HUDEP-2 (cell line): ENCODE results near the gene SCNN1A.
"Not testable (repeated sequence)": the region's sequence is repeated elsewhere in the genome, so short reads cannot be mapped to it uniquely, and the experiment has no call there.

Experiments
- DNase-seq, 76 experiments: peaks; one replicate each; lab custom pipeline; 2025; ENCODE audit not compliant: unreplicated experiment in 76 of 76; lab: John Stamatoyannopoulos, UW

The SCNN1A gene

DNA sequence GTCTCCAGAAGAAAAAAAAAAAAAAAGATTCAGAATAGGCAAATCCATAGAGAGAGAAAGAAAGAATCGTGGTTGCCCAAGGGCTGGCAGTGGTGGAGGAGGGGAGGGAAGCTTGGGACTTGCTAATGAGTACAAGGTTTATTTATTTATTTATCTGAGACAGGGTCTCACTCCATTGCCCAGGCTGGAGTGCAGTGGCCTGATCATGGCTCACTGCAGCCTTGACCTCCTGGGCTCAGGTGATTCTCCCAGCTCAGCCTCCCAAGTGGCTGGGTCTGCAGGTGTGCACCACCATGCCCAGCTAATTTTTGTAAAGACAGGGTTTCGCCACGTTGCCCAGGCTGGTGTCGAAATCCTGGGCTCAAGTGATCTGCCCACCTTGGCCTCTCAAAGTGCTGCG is 23.7 kb downstream of the SCNN1A start:
- DNase-seq = no peak

GRCh38 chr12:6347367-6348338 is 27.7 kb downstream of the SCNN1A start:
- no peak for DNase-seq

- DNase-seq = no peak
These were observed 28.4 kb downstream of the SCNN1A start for GRCh38 chr12:6346942-6347341.

- no peak for DNase-seq
These were observed 29.0 kb downstream of the SCNN1A start for GRCh38 chr12:6346235-6346832.

DNA sequence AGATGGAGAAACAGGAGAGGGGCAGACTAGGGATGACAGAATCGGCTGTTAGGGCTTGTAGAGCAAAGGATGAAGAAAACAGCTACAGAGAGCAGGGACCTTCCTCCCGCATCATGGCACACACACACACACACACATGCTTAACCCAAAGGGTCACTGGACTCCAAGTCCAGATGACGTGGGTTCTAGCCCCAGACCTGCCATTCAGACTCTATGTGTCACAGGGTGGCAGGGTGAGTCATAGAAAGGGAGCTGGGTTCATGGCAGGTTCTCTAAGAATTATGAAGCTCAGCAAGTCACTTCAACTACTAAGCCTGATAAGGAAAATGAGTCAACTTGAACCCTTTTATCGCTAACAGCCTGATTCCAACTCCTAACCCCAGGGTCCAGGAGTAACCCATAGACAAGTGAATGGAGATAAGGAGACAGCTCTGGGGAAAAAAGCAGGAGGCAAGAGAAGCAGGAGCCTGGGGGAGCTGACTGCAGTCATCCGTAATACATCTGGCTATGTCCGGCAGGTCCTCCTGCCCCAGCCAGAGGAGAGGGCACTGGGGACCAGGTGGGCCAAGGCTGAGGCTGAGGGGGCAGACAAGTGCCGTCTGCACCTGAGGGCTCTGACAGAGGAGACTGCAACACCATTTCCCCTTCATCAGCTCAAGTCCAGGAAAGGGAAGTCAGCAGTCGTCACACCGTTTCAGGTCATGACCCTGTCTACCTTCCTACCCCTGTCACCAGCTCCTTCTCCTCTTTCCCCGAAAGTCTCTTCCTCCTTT is 29.9 kb downstream of the SCNN1A start:
- peak in 66 of 76 experiments; percentile 16 to 88 (median 62) for DNase-seq

GRCh38 chr12:6344101-6344660 is 31.2 kb downstream of the SCNN1A start:
- not testable (repeated sequence) for DNase-seq

GRCh38 chr12:6343518-6343917 is 31.8 kb downstream of the SCNN1A start:
- no peak for DNase-seq

DNA sequence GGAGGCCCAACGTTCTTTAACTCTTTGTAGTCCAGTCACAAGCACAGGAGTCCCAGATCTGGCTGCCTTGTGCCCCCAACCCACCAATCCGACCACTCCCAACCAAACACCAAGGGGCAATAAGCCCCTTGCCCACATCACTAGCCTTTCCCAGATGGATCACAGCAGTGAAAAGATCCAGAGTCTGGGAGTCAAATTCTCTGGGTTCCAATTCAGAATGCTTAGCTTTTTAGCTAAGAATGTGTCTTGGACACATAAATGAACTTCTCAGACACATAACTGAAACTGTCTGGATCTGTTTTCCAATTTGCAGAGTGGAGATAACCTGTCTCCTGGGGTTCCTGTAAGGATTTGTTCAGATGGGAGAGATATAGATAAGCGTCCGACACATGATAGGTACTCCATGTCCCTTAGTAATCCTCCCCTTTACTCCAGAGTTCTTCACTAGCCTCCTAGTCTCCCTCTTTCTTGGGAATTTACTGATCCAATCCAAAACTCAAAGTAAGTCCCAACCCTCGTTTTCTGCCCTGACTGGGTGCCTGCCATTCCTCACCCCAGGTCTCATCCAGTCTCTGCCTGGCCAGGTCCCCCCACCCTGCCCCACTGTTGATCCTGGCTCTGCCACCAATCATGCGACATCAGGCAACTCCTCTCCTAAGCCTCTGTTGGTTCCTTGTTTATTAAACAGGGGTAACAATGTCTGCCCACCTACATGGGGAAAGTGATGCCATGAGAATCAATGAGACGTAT is 33.0 kb downstream of the SCNN1A start:
- no peak for DNase-seq

- DNase-seq = peak in 43 of 76 experiments; percentile 9 to 55 (median 30)
These were observed 33.8 kb downstream of the SCNN1A start, which contains the start of gene TNFRSF1A for GRCh38 chr12:6341417-6342139. Gene TNFRSF1A (minus strand): TSS chr12:6342076. CDS start chr12:6341814, 262 bp downstream.

DNA sequence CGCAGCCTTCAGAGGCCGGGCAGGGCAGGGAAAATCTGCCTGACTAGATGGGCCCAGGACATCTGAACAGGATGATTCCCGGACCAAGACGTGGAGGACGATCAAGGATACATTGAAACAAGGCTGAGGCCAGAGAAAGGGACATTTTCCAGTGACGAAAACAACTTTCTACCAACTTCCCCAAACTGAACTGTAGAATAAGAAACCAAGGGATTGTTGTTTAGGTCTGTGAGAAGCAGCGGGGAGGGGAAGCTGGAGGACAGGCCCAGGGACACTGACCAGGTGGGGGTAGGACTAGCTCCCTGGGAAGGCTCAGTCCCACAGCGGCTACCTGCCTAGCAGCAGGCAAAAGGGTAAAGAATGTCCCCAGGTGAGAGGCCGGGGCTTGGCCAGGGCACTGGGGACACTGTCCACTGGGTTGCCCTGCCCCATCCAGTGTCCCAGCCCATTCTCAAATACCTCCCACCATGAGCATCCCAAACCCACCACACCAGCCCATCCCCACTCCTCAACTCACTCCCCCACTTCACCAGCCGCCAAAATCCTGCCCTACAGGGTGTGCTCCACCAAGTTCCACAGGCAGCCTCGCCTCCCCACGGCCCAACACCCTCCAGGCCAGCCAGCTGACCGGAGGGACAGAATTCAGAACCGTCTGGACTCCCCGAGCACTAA is 34.5 kb downstream of the SCNN1A start:
- peak in 2 of 76 experiments; percentile 9 to 11 for DNase-seq

DNA sequence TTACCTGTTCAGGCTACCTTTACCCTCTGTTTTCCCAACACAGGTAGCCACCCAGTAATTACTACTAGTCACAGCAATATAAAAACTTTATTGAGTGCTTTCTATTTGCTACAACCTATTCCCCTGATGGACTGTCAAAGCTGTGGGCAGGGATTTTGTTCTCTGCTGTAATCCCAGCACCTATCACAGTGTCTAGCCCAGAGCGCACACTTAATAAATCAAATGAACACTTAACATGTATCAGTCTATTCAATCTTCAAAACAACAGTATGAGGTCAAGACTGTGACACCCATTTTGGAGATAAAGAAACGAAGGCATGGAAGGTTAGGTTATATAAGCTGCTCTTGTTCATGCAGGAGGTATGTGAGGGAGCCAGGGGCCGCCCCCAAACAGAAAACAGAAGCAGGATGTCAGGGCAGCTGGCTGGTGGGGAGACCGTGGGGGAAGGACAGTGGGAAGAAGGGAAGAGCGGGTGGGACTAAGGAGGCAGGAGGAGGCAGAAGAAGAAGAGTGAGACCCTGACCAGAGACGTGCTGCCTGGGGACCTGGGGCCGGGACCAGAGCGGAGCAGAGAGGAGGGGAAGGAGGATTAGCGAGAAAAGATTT is 35.2 kb downstream of the SCNN1A start:
- peak in 2 of 76 experiments; percentile 5 to 9 for DNase-seq

DNA sequence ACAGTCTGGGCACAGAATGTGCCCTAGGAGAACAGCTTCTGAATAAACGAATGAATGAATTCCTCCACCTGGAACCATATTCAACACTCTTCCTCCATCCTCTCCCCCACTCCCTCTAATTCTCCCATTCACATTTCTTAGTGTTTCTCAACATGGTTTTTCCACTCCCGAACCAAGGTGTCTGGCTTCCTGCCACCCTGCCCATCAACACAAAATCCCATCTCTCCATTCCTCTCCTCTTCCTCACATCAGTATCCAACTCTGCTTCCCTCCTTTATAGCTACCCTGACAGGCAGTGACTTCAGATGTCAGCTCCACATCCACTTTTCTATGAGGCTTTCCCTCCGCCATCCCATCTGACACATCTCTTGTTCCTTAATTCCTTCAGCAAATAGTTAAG is 36.4 kb downstream of the SCNN1A start:
- no peak for DNase-seq

- not testable (repeated sequence) for DNase-seq
These were observed 36.8 kb downstream of the SCNN1A start for GRCh38 chr12:6338536-6338935.

DNA sequence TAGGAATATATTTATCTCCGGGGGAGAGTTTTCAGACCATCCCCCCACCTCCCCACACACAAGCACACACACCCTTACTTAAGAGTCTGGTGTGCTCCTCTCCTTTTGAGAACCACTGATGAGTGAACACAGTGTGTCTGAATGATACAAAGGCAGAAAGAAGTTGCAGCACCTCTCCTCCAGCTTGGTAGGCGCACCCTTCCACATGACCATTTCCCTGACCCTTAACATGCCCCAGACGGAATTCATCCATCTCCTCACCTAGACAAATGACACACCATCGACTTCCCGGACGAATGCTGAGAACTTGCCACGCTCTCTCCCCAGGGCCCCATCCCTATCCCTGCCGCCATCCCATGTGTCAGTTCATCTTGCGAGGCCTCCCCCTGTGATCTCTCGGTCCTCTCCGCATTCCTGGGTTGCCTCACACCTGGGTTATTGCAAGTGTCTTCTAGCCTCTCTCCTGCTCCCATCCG is 37.4 kb downstream of the SCNN1A start:
- peak in 1 of 76 experiments; percentile 14 for DNase-seq

DNA sequence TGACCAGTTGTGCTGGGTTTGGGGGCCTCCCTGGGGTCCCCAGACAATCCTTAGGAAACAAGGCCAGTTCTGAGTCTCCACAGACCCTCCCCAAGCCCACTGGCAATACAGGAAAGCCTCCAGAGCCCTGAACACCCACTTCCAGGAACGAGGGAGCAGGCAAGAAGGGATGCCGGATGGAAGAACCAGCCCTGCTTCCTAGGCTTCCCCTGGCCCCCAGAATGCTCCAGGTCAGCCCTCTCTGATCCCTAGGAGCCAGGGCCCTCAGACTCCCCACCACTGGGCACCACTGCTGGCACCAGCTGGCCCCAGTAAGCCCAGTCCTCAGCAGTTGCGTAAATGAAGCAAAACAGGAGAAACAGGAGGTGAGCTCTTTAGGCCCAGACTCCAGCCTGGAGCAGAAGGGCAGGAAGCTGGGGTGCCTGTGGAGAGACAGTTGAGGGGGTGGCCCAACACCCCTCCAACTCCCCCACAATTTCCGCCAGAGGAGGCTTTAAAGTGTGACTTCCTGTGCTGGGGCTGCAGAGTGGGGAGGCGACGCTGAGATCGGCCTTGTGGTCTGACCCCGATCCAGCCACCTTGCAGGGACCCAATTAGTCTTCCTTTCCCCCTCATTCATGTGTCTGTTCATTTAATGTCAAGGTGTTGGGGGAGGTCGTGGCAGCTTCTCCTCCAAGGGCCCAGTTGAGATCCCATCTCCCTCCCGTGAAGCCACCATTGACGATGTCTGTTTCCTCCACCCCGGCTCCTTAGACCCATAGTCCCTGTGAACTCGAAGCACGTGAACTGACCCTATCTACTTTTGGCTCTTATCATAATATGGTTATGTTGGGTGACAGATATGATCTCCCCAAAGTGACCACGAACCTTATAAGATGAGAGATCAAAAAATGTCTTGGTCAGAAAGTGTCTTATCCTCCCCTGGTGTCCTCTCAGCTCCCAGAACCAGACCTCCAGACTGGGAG is 38.2 kb downstream of the SCNN1A start:
- DNase-seq = peak in 3 of 76 experiments; percentile 12 to 34 (median 22)

DNA sequence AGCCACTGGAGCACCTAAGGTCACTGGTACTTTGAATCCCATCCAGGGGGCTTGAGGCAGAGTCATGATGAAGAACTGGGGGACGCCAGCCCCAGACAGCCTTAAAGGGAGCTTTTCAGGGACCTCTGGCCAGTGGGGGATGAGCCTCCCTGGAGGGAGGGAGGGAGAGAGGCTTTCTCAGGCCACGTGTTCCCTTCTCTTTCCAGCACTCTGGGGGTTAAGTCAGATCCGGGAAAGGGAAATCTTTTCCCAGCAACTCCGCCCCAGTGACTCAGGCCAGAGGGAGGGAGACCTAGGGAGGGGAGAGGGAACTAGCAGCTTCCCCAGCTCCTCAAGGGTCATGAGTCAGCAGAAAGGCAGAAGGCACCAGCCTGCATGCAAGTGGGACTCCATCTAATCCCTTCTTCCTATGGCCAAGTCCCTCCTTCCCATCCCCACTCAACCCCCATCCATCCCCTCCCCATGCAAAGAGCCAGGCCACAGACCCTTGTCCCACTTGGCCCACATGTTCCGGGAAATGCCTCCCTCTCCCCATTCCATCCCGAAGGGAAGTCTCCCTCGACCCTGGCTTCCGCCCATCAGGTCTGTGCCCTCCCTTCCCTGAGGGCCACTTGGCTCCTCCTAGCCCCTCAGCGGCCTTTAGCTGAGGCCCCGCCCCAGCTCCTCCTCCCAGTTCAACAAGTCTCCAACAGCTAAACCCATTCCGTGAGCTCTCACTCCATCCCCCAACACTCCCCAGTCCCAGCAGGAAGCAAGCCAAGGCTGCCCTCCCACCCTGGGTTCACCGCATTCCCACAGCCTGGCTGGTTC is 39.1 kb downstream of the SCNN1A start:
- peak in 60 of 76 experiments; percentile 9 to 81 (median 39) for DNase-seq
